ENCODE results near the gene DCLK1. TPM values are rescaled to one million over a fixed set of nuclear protein-coding genes. Genes with fewer than 3 reads are reported as not detected.
A peak's percentile ranks its signal among the peaks of the same experiment; 100 is the strongest.

The DCLK1 gene
- total RNA-seq, 1 donor from 2014 or later = 22.4 TPM

DNA sequence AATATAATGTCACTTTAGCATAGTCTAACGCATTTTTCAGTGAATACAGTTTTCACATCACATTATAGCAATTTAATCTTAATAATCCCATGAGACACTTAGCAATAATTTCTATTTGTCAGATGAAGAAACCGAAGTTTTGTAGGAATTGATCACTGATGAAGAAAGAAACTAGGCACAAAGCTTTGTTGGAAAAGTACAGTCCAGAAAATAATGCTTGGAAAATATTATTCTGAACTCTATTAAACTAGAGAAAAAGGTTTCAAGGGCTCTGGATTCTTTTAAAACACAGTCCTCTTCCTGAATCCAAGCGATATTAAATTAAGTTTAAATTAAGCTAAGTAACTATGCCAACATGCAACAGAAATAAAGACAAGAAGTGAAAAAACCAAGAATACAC is 62.2 kb downstream of the DCLK1 start:
- H3K4me3 Mint-ChIP-seq = no peak overlapping the region
- DNase-seq (ENCODE audit: low read depth, low spot score) = no peak
- H3K36me3 Mint-ChIP-seq (ENCODE audit: low read depth) = peaks cover 4% of the 10 kb centered on the region
- H3K9me3 Mint-ChIP-seq = peaks cover 4% of the 10 kb centered on the region
- H3K27ac Mint-ChIP-seq (ENCODE audit: unreplicated experiment) = no peak overlapping the region
- TF ChIP-seq, protein P1, sequence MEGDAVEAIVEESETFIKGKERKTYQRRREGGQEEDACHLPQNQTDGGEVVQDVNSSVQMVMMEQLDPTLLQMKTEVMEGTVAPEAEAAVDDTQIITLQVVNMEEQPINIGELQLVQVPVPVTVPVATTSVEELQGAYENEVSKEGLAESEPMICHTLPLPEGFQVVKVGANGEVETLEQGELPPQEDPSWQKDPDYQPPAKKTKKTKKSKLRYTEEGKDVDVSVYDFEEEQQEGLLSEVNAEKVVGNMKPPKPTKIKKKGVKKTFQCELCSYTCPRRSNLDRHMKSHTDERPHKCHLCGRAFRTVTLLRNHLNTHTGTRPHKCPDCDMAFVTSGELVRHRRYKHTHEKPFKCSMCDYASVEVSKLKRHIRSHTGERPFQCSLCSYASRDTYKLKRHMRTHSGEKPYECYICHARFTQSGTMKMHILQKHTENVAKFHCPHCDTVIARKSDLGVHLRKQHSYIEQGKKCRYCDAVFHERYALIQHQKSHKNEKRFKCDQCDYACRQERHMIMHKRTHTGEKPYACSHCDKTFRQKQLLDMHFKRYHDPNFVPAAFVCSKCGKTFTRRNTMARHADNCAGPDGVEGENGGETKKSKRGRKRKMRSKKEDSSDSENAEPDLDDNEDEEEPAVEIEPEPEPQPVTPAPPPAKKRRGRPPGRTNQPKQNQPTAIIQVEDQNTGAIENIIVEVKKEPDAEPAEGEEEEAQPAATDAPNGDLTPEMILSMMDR (conservative IDR thresholded peaks at IDR 0.05) = no peak
- peaks cover 5% of the 10 kb centered on the region for H3K4me1 Mint-ChIP-seq
- no peaks in the 10 kb centered on the region for H3K27me3 Mint-ChIP-seq (ENCODE audit: low read depth)

DNA sequence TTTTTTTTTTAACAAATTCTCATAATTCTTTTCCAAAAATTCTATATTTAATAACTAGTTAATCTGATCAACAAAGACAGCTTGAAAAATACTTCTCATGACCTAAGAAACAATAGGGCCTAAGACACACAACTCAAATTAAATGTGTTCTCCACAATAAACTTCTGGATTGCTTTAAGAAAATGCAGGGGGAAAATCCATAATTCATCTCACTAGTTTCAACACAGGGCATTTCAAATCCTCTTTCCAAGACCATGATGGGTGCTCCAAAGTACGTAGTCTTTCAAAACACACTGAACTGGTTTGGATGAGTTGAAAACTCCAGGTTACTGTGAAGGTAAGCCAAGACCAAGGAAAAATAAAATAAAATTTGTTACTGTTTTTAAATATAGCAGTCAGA is 62.6 kb downstream of the DCLK1 start:
- no peak for DNase-seq (ENCODE audit: low read depth, low spot score)
- Mint-ChIP-seq H3K27ac (ENCODE audit: unreplicated experiment) (no peak overlapping the region), H3K27me3 (ENCODE audit: low read depth) (no peaks in the 10 kb centered on the region), H3K4me1 (peaks cover 5% of the 10 kb centered on the region), H3K36me3 (ENCODE audit: low read depth) (peaks cover 4% of the 10 kb centered on the region), H3K9me3 (peaks cover 4% of the 10 kb centered on the region), H3K4me3 (no peak overlapping the region)
- TF ChIP-seq, protein P1 (conservative IDR thresholded peaks at IDR 0.05) = no peak

DNA sequence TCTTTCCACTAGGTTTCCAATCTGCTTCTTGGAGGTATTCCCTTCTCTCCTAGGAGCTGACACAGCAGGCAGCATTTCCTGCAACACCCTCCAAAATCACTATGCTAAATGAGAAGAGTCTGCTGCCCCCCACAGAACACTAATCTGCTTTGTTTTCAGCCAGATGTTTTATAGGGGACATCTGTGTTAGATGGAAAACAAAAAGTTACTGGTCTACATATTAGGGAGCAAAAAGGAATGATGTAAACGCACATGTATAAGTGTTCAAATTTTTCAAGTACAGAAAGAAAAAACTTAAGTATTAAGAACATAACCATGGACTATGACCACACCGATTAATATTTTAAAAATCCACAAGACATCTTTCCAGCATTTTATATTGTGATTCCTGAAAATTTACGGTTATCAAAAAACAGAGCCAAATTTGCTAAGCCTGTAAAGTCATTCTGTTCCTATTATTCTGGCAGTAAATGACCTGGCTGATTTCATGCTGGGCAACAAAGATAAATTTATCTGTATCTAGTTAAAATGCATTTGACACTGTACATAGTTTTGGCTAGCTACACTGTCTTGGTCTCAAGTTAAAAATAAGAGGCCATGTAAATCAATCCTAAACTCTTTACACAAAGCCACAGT is 63.3 kb downstream of the DCLK1 start:
- Mint-ChIP-seq H3K9me3 (peaks cover 4% of the 10 kb centered on the region), H3K27ac (ENCODE audit: unreplicated experiment) (peak overlapping the region; percentile 13), H3K4me1 (peaks cover 5% of the 10 kb centered on the region), H3K36me3 (ENCODE audit: low read depth) (peaks cover 4% of the 10 kb centered on the region), H3K4me3 (no peak overlapping the region), H3K27me3 (ENCODE audit: low read depth) (no peaks in the 10 kb centered on the region)
- DNase-seq (ENCODE audit: low read depth, low spot score) = no peak
- TF ChIP-seq, protein P1 (conservative IDR thresholded peaks at IDR 0.05) = no peak

DNA sequence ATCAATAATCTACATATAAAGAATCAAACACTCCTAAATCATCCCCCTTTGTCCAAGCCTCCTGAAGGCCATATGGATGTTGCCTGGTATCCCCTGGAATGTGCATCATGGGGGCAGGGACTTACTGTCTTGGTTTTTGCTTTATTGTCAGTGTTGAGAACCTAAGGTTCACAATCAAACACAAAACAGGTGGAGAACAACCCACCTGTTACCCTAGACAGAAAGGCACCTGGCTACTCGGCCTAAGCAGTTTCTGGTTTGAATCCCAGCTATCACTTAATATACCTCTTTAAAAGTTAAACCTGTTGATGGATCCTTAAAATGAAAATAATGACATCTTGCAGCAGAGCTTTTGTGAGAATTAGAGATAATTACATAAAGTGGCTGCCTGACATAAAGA is 68.9 kb downstream of the DCLK1 start:
- Mint-ChIP-seq H3K27me3 (ENCODE audit: low read depth) (no peaks in the 10 kb centered on the region), H3K9me3 (peaks cover 4% of the 10 kb centered on the region), H3K4me1 (no peaks in the 10 kb centered on the region), H3K36me3 (ENCODE audit: low read depth) (peaks cover 4% of the 10 kb centered on the region), H3K27ac (ENCODE audit: unreplicated experiment) (no peak overlapping the region), H3K4me3 (no peak overlapping the region)
- TF ChIP-seq, protein P1 (conservative IDR thresholded peaks at IDR 0.05) = no peak
- DNase-seq (ENCODE audit: low read depth, low spot score) = no peak

DNA sequence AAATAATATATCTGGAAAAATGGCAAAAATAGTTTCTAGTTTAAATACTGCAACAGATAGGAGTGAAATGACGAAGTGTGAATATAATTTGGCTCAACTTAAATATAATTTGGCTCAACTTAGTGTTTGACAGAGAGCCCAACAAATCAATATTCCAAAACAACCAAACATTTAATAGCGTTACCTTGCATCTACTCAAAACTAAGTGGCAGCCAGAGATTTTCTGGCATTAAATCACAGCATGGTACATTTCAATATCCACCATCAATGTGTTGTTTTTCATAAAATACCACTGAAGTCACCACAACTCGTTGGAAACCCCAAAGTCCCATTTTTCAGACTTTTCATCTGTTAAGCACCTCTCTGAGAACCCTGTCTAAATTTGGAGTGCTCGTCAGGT is 69.6 kb downstream of the DCLK1 start:
- Mint-ChIP-seq H3K27me3 (ENCODE audit: low read depth) (no peaks in the 10 kb centered on the region), H3K27ac (ENCODE audit: unreplicated experiment) (no peak overlapping the region), H3K4me1 (no peaks in the 10 kb centered on the region), H3K9me3 (peaks cover 4% of the 10 kb centered on the region), H3K4me3 (no peak overlapping the region), H3K36me3 (ENCODE audit: low read depth) (peaks cover 4% of the 10 kb centered on the region)
- no peak for DNase-seq (ENCODE audit: low read depth, low spot score)
- TF ChIP-seq, protein P1 (conservative IDR thresholded peaks at IDR 0.05) = no peak
